ENCODE measurements around the gene DUSP10.

Gene DUSP10

GRCh38 chr1:221717485-221717853, 24.4 kb downstream of the DUSP10 start:
- no peak overlapping the region for H3K4me3 ChIP-seq (ENCODE audit: low read depth, low read length)
- DNase-seq (ENCODE audit: low read depth, low spot score) = no peak
- no peak for TF ChIP-seq CTCF (IDR thresholded peaks at IDR 0.05; ENCODE audit: low read depth, low read length)
- in situ Hi-C loops (cut with HindIII; ENCODE audit: low sequenced_read_pairs) = no loop called here

- in situ Hi-C loops (cut with HindIII; ENCODE audit: low sequenced_read_pairs) = no loop called here
- TF ChIP-seq CTCF (IDR thresholded peaks at IDR 0.05; ENCODE audit: low read depth, low read length) = no peak
- no peak overlapping the region for H3K4me3 ChIP-seq (ENCODE audit: low read depth, low read length)
- no peak for DNase-seq (ENCODE audit: low read depth, low spot score)
Observed at GRCh38 chr1:221716713-221717484, 25.0 kb downstream of the DUSP10 start.

- no peak for TF ChIP-seq CTCF (IDR thresholded peaks at IDR 0.05; ENCODE audit: low read depth, low read length)
- in situ Hi-C loops (cut with HindIII; ENCODE audit: low sequenced_read_pairs) = no loop called here
- H3K4me3 ChIP-seq (ENCODE audit: low read depth, low read length) = no peak overlapping the region
- peak; percentile 65 for DNase-seq (ENCODE audit: low read depth, low spot score)
Observed at GRCh38 chr1:221715321-221716169, 26.3 kb downstream of the DUSP10 start.

GRCh38 chr1:221714227-221715152, 27.4 kb downstream of the DUSP10 start:
- DNase-seq (ENCODE audit: low read depth, low spot score) = no peak
- in situ Hi-C loops (cut with HindIII; ENCODE audit: low sequenced_read_pairs) = no loop called here
- H3K4me3 ChIP-seq (ENCODE audit: low read depth, low read length) = no peak overlapping the region
- TF ChIP-seq CTCF (IDR thresholded peaks at IDR 0.05; ENCODE audit: low read depth, low read length) = no peak

- DNase-seq (ENCODE audit: low read depth, low spot score) = no peak
- TF ChIP-seq CTCF (IDR thresholded peaks at IDR 0.05; ENCODE audit: low read depth, low read length) = no peak
- no peak overlapping the region for H3K4me3 ChIP-seq (ENCODE audit: low read depth, low read length)
- in situ Hi-C loops (cut with HindIII; ENCODE audit: low sequenced_read_pairs) = no loop called here
Observed at GRCh38 chr1:221712776-221713431, 29.0 kb downstream of the DUSP10 start.

Measured in astrocyte of the spinal cord (primary cell).